ENCODE data around the gene ZDHHC11B. TPM values are rescaled to one million over a fixed set of nuclear protein-coding genes. Genes with fewer than 3 reads are reported as not detected.
"Not testable (repeated sequence)": the region's sequence is repeated elsewhere in the genome, so short reads cannot be mapped to it uniquely, and the experiment has no call there.

Gene ZDHHC11B
- 0.19 and 0.35 TPM in 2 replicates for total RNA-seq (2014; rRNA removed; shearing (Covaris generic))

GRCh38 chr5:784428-785177 is at the start of gene ZDHHC11B:
Gene ZDHHC11B (minus strand): TSS chr5:784729. CDS start chr5:766919, 17,810 bp downstream.
- peak; percentile 43 for DNase-seq (ENCODE audit: low spot score)

GRCh38 chr5:834013-834412 is 49.5 kb upstream of the ZDHHC11B start:
- not testable (repeated sequence) for DNase-seq (ENCODE audit: low spot score)

GRCh38 chr5:828194-828593 is 43.7 kb upstream of the ZDHHC11B start:
- DNase-seq (ENCODE audit: low spot score): not testable (repeated sequence)

- not testable (repeated sequence) for DNase-seq (ENCODE audit: low spot score)
These were observed 41.0 kb upstream of the ZDHHC11B start for GRCh38 chr5:825544-825943.

- DNase-seq (ENCODE audit: low spot score): no peak
These were observed 37.0 kb upstream of the ZDHHC11B start for GRCh38 chr5:821504-821903.

- DNase-seq (ENCODE audit: low spot score): no peak
These were observed 35.7 kb upstream of the ZDHHC11B start for GRCh38 chr5:820245-820644.

GRCh38 chr5:819078-819477 is 34.5 kb upstream of the ZDHHC11B start:
- no peak for DNase-seq (ENCODE audit: low spot score)

- DNase-seq (ENCODE audit: low spot score): no peak
These were observed 31.6 kb upstream of the ZDHHC11B start for GRCh38 chr5:816176-816575.

- DNase-seq (ENCODE audit: low spot score): no peak
These were observed 30.9 kb upstream of the ZDHHC11B start for GRCh38 chr5:815449-815848.

- DNase-seq (ENCODE audit: low spot score): not testable (repeated sequence)
These were observed 29.0 kb upstream of the ZDHHC11B start for GRCh38 chr5:813575-813974.

- DNase-seq (ENCODE audit: low spot score): not testable (repeated sequence)
These were observed 26.9 kb upstream of the ZDHHC11B start for GRCh38 chr5:811384-811783.

GRCh38 chr5:807719-808514 is 23.4 kb upstream of the ZDHHC11B start:
- DNase-seq (ENCODE audit: low spot score): not testable (repeated sequence)

- DNase-seq (ENCODE audit: low spot score): no peak
These were observed 16.9 kb upstream of the ZDHHC11B start for GRCh38 chr5:801472-801871.

GRCh38 chr5:801055-801454 is 16.5 kb upstream of the ZDHHC11B start:
- DNase-seq (ENCODE audit: low spot score): not testable (repeated sequence)

- DNase-seq (ENCODE audit: low spot score): not testable (repeated sequence)
These were observed 14.1 kb upstream of the ZDHHC11B start for GRCh38 chr5:798505-799138.

- DNase-seq (ENCODE audit: low spot score): not testable (repeated sequence)
These were observed 13.5 kb upstream of the ZDHHC11B start for GRCh38 chr5:797986-798385.

- DNase-seq (ENCODE audit: low spot score): not testable (repeated sequence)
These were observed 11.3 kb upstream of the ZDHHC11B start for GRCh38 chr5:795873-796272.

GRCh38 chr5:794948-795347 is 10.4 kb upstream of the ZDHHC11B start:
- DNase-seq (ENCODE audit: low spot score): not testable (repeated sequence)

GRCh38 chr5:788703-789102 is 4.2 kb upstream of the ZDHHC11B start:
- DNase-seq (ENCODE audit: low spot score): not testable (repeated sequence)

GRCh38 chr5:787857-788233 is 3.3 kb upstream of the ZDHHC11B start:
- DNase-seq (ENCODE audit: low spot score): not testable (repeated sequence)

- not testable (repeated sequence) for DNase-seq (ENCODE audit: low spot score)
These were observed 2.8 kb upstream of the ZDHHC11B start for GRCh38 chr5:787224-787856.

GRCh38 chr5:785181-785705 is 714 bp upstream of the ZDHHC11B start:
- DNase-seq (ENCODE audit: low spot score): not testable (repeated sequence)
